Mesenchymal stem cell (in vitro differentiated cells and primary cell): ENCODE results near the gene CDC20.

Experiments
- DNase-seq: peaks from one replicate; pipeline ENCODE4 v3.0.0-alpha.2; 2013
- H2AFZ ChIP-seq: one replicate; pipeline ENCODE4 v1.6.1; 2013; ENCODE audit warnings: low read depth, mild to moderate bottlenecking, control low read depth, inconsistent platforms, low read length, moderate library complexity
- H2AK5ac ChIP-seq: 2 replicates; pipeline ENCODE4 v1.6.1; 2013; ENCODE audit warnings: low read length, moderate library complexity, mild to moderate bottlenecking, inconsistent platforms; ENCODE audit not compliant: severe bottlenecking
- H2BK120ac ChIP-seq: one replicate; pipeline ENCODE4 v1.6.1; 2013; ENCODE audit warnings: low read depth, mild to moderate bottlenecking, inconsistent platforms, low read length, moderate library complexity
- H2BK12ac ChIP-seq, 2 experiments: one replicate each; pipeline ENCODE4 v1.6.1; 2013; ENCODE audit warnings: inconsistent platforms in 2 of 2, low read length in 2 of 2, mild to moderate bottlenecking in 2 of 2, moderate library complexity in 2 of 2, control low read depth in 1 of 2
- H2BK15ac ChIP-seq: one replicate; pipeline ENCODE4 v1.6.1; 2013; ENCODE audit warnings: mild to moderate bottlenecking, low read depth, inconsistent platforms; ENCODE audit not compliant: poor library complexity, severe bottlenecking
- H2BK5ac ChIP-seq: 2 replicates; pipeline ENCODE4 v1.6.1; 2013; ENCODE audit warnings: low read depth, mild to moderate bottlenecking, low read length, control low read depth, inconsistent platforms; ENCODE audit not compliant: poor library complexity, severe bottlenecking
- H3K14ac ChIP-seq, 2 experiments: one replicate each; pipeline ENCODE4 v1.6.1; 2013; ENCODE audit warnings: inconsistent platforms in 2 of 2, low read length in 2 of 2, control low read depth in 1 of 2, mild to moderate bottlenecking in 1 of 2, moderate library complexity in 1 of 2
- H3K18ac ChIP-seq, 2 experiments: one replicate each; pipeline ENCODE4 v1.6.1; 2013; ENCODE audit warnings: inconsistent platforms in 2 of 2, low read length in 2 of 2, control low read depth in 1 of 2, low read depth in 1 of 2, mild to moderate bottlenecking in 1 of 2
- H3K23ac ChIP-seq, 2 experiments: one replicate each; pipeline ENCODE4 v1.6.1; 2013; ENCODE audit warnings: inconsistent platforms in 2 of 2, low read length in 2 of 2, mild to moderate bottlenecking in 2 of 2, moderate library complexity in 2 of 2, control low read depth in 1 of 2
- H3K27ac ChIP-seq: 2 replicates; pipeline ENCODE4 v1.5.1; 2013; ENCODE audit warnings: mild to moderate bottlenecking, moderate library complexity, low read length, control low read depth, inconsistent platforms; ENCODE audit not compliant: poor library complexity, severe bottlenecking
- H3K27me3 ChIP-seq, 2 experiments: 2 replicates each; pipeline versions ENCODE4 v1.6.1 to v1.7.0; 2013; ENCODE audit warnings: low read length in 2 of 2, mild to moderate bottlenecking in 2 of 2, moderate library complexity in 2 of 2, control low read depth in 1 of 2, inconsistent platforms in 1 of 2; ENCODE audit not compliant: control insufficient read depth in 1 of 2, insufficient read depth in 1 of 2
- H3K36me3 ChIP-seq, 2 experiments: 2 replicates each; pipeline versions ENCODE4 v1.6.1 to v1.7.0; 2013; ENCODE audit warnings: low read length in 2 of 2, control low read depth in 1 of 2, inconsistent platforms in 1 of 2, low read depth in 1 of 2, mild to moderate bottlenecking in 1 of 2; ENCODE audit not compliant: insufficient read depth in 2 of 2, control insufficient read depth in 1 of 2
- H3K4ac ChIP-seq, 2 experiments: one replicate each; pipeline ENCODE4 v1.6.1; 2013; ENCODE audit warnings: inconsistent platforms in 2 of 2, low read length in 2 of 2, mild to moderate bottlenecking in 2 of 2, moderate library complexity in 2 of 2, control low read depth in 1 of 2, low read depth in 1 of 2
- H3K4me1 ChIP-seq: 2 replicates; pipeline ENCODE4 v1.6.1; 2013; ENCODE audit warnings: low read depth, low read length, control low read depth; ENCODE audit not compliant: control insufficient read depth, insufficient read depth
- H3K4me2 ChIP-seq: 2 replicates; pipeline ENCODE4 v1.6.1; 2013; ENCODE audit warnings: low read length, mild to moderate bottlenecking, inconsistent platforms; ENCODE audit not compliant: poor library complexity, severe bottlenecking
- H3K4me3 ChIP-seq, 2 experiments: 2 replicates each; pipeline versions ENCODE4 v1.5.1 to v1.7.0; 2013; ENCODE audit warnings: low read length in 2 of 2, mild to moderate bottlenecking in 2 of 2, control low read depth in 1 of 2, low read depth in 1 of 2; ENCODE audit not compliant: insufficient read depth in 1 of 2
- H3K79me1 ChIP-seq: replicated peaks from 2 replicates; pipeline ENCODE4 v1.6.1; 2013; ENCODE audit warnings: mild to moderate bottlenecking, control low read depth, low read length, inconsistent platforms; ENCODE audit not compliant: poor library complexity, severe bottlenecking
- H3K9ac ChIP-seq: 2 replicates; pipeline ENCODE4 v1.7.0; 2013; ENCODE audit warnings: mild to moderate bottlenecking, low read length, moderate library complexity
- H3K9me3 ChIP-seq: 2 replicates; pipeline ENCODE4 v1.7.0; 2013; ENCODE audit warnings: mild to moderate bottlenecking, low read length; ENCODE audit not compliant: control insufficient read depth
- H4K8ac ChIP-seq: one replicate; pipeline ENCODE4 v1.6.1; 2013; ENCODE audit warnings: inconsistent platforms, mild to moderate bottlenecking, low read length, moderate library complexity
- H4K91ac ChIP-seq: one replicate; pipeline ENCODE4 v1.6.1; 2013; ENCODE audit warnings: mild to moderate bottlenecking, low read length, inconsistent platforms
- WGBS: methylation state at CpG from one replicate; pipeline ENCODE4 v1.1.7; 2013; ENCODE audit warnings: mixed read lengths; 5-methylcytosine and 5-hydroxymethylcytosine counted together

Gene CDC20

DNA sequence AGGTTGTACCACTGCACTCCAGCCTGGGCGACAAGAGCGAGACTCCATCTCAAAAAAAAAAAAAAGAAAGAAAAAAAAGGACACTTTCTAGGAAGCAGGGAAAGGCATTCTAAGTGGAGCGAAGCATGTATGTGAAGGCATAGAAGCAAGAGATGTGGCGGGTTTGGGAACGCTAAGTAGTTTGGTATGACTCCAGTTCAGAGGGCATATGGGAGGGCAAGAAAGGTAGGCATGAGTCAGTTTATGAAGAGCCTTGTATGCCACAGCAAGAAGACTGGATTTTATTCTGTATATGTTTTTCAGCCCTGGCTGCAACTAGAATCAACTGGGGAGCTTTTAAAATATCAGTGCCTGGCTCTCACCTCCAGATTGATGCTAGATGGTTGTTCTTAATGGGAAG lies 13.4 kb downstream of the CDC20 start:
- no peak overlapping the region for H2AFZ ChIP-seq
- no peak overlapping the region for H2BK15ac ChIP-seq
- H3K4me3 ChIP-seq, result no peak overlapping the region
- H3K23ac ChIP-seq, result no peak overlapping the region
- H3K18ac ChIP-seq, result no peak overlapping the region
- WGBS, result 74% methylated on average over 3 of the region's 5 CpGs
- H2BK12ac ChIP-seq, result no peak overlapping the region
- H3K27ac ChIP-seq, result no peak overlapping the region
- peaks cover 7% of the 10 kb centered on the region for H3K79me1 ChIP-seq
- H4K8ac ChIP-seq, result no peak overlapping the region
- no peak overlapping the region for H4K91ac ChIP-seq
- peaks cover 0 to 10% of the 10 kb centered on the region in 2 experiments for H3K36me3 ChIP-seq
- H3K14ac ChIP-seq, result no peak overlapping the region
- no peak overlapping the region for H2BK120ac ChIP-seq
- H3K4me1 ChIP-seq, result peaks cover 6% of the 10 kb centered on the region
- no peak overlapping the region for H3K4me2 ChIP-seq
- H3K27me3 ChIP-seq, result no peaks in the 10 kb centered on the region
- no peak overlapping the region for H2AK5ac ChIP-seq
- H3K9ac ChIP-seq, result no peak overlapping the region
- no peak overlapping the region for H2BK5ac ChIP-seq
- no peaks in the 10 kb centered on the region for H3K9me3 ChIP-seq
- H3K4ac ChIP-seq, result no peak overlapping the region
- DNase-seq, result no peak

DNA sequence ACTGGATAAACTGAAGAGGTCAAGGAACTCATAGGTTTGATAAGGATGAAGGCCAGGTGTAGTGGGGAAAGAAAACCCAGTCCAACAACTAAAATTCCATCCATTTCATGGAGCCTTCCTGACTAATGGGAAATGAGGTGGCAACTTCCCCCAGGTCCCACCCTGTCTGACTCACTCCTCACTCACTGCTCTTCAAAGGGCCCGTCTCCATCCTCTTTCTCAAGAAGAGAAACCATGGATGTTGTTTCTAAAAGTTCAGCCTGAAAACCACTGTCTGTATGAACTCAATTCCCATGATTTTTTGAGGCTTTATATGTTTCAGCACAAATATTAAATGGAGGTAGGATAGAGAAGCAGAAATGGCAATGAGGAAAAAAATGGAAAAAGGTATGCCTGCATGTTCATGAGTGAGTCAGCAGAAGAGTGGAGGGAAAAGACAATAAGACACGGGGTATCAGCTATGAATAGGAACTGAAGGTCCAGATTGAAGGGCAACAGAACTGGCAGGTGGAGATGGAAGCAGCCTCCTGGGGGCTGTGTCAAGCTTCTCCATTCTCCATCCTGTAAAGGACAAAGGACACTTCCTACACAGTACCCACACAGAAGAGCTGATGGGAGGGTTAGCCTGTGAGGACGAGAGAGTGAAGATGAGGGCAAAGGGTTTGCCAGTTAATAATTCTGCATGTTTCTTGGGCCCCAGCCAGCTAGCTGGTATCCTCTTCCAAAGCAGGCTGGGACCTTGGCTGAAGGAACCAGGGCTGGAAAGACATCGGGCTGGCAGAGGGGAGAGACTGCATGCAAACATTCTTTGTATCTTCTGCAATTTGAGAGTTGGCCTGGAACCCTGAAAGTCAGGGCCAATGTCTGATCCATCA lies 14.5 kb downstream of the CDC20 start:
- Histone ChIP-seq H3K4me3 (peak overlapping the region in 1 of 2 experiments; percentile 40), H3K27me3 (no peaks in the 10 kb centered on the region), H4K8ac (peak overlapping the region; percentile 55), H3K27ac (no peak overlapping the region), H3K4ac (no peak overlapping the region), H3K9ac (peak overlapping the region; percentile 68), H3K18ac (no peak overlapping the region), H3K14ac (no peak overlapping the region), H2BK120ac (no peak overlapping the region), H3K23ac (no peak overlapping the region), H2BK12ac (no peak overlapping the region), H3K79me1 (peaks cover 7% of the 10 kb centered on the region), H3K36me3 (peaks cover 3 to 19% of the 10 kb centered on the region in 2 experiments), H4K91ac (no peak overlapping the region), H3K4me1 (peaks cover 6% of the 10 kb centered on the region), H2BK15ac (no peak overlapping the region), H2AK5ac (no peak overlapping the region), H3K9me3 (no peaks in the 10 kb centered on the region), H3K4me2 (no peak overlapping the region), H2AFZ (no peak overlapping the region), H2BK5ac (no peak overlapping the region)
- WGBS, result 49% methylated on average over 4 of the region's 4 CpGs
- DNase-seq, result peak; percentile 69

DNA sequence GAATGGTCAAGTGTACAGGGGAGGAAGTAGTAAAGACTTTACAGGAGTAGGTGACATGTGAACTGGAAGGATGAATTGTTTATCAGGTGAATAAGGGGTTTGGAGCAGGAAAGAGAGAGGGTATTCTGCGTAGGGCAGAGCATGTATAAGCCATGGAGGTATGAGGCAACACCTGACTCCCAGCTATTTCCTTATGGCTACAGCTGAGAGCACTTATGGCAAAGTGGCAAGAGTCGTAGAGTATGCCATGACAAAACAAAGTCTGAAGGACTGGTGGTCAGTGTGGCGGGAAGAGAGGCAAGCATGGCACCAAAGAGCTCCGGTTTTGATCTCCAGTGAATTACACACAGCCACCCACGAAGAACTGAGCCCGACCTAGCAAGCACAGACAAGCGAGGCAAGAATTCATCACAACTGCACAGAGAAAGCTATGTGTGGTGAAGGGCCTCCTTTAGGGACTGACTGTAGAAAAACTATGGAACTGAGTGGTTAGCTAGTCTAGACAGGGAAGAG lies 18.0 kb downstream of the CDC20 start:
- no peak overlapping the region for H2BK5ac ChIP-seq
- WGBS, result 97% methylated on average over 7 of the region's 7 CpGs

DNA sequence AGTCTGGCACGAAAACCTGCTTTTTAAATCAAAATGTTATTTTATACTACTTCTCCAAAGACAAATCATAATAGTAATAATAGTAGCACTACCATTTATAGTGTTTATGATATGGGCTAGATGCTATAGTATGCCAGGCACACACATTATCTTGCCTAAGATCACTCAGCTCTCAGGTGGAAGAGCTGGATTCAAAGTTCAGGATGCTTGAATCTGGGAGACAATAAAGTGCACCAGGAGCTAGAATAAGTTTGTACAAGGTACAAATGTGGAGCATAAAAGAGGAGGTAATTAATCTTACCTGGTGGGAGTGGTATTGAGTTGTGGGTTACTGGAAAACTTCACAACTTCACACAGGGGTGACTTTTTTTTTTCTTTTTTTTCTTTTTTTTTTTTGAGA lies 19.1 kb downstream of the CDC20 start:
- Histone ChIP-seq H2BK15ac (no peak overlapping the region), H2BK12ac (no peak overlapping the region), H3K4me1 (peaks cover 2% of the 10 kb centered on the region), H3K14ac (no peak overlapping the region), H3K79me1 (peaks cover 1% of the 10 kb centered on the region), H3K4me2 (no peak overlapping the region), H3K27ac (no peak overlapping the region), H2AFZ (no peak overlapping the region), H2BK5ac (no peak overlapping the region), H3K23ac (no peak overlapping the region), H2AK5ac (no peak overlapping the region), H4K91ac (no peak overlapping the region), H3K36me3 (peaks cover 14 to 39% of the 10 kb centered on the region in 2 experiments), H3K18ac (no peak overlapping the region), H3K4ac (no peak overlapping the region), H3K4me3 (no peak overlapping the region), H3K9me3 (no peaks in the 10 kb centered on the region), H4K8ac (no peak overlapping the region), H2BK120ac (no peak overlapping the region), H3K9ac (no peak overlapping the region), H3K27me3 (no peaks in the 10 kb centered on the region)
- no peak for DNase-seq
- WGBS, result no CpG with 5 or more reads among the region's 1 CpG

More for the DNA sequence above, 18.0 kb downstream of the CDC20 start:
- H3K36me3 ChIP-seq, result peaks cover 5 to 29% of the 10 kb centered on the region in 2 experiments
- no peak overlapping the region for H3K4me3 ChIP-seq
- no peak overlapping the region for H4K8ac ChIP-seq
- peaks cover 1% of the 10 kb centered on the region for H3K79me1 ChIP-seq
- no peak overlapping the region for H3K9ac ChIP-seq
- no peak overlapping the region for H3K4ac ChIP-seq
- H2AK5ac ChIP-seq, result no peak overlapping the region
- no peak overlapping the region for H3K23ac ChIP-seq
- H4K91ac ChIP-seq, result no peak overlapping the region
- no peak overlapping the region for H2BK15ac ChIP-seq
- no peaks in the 10 kb centered on the region for H3K27me3 ChIP-seq
- no peak overlapping the region for H3K27ac ChIP-seq
- no peak overlapping the region for H3K18ac ChIP-seq
- H3K4me2 ChIP-seq, result no peak overlapping the region
- peaks cover 2% of the 10 kb centered on the region for H3K4me1 ChIP-seq
- H3K14ac ChIP-seq, result no peak overlapping the region
- no peak for DNase-seq
- no peak overlapping the region for H2BK120ac ChIP-seq
- H2BK12ac ChIP-seq, result no peak overlapping the region
- H3K9me3 ChIP-seq, result no peaks in the 10 kb centered on the region
- H2AFZ ChIP-seq, result no peak overlapping the region
